Mucosa of descending colon (tissue), 3 donors: ENCODE data around the gene MXI1. TPM values are rescaled to one million over a fixed set of nuclear protein-coding genes. Genes with fewer than 3 reads are reported as not detected.
A peak's percentile ranks its signal among the peaks of the same experiment; 100 is the strongest.
"Not testable (repeated sequence)": the region's sequence is repeated elsewhere in the genome, so short reads cannot be mapped to it uniquely, and the experiment has no call there.

ENCODE experiments used
- ATAC-seq: fragments of 200-7000 bp; cut with Tn5 transposase; one replicate; pipeline ENCODE4 v1.9.1; 2020; ENCODE audit warnings: mild to moderate bottlenecking, moderate library complexity
- DNase-seq, 3 donors: peaks; one replicate each; pipeline ENCODE4 v3.0.0-alpha.2; 2020
- H3K36me3 ChIP-seq: fragments of 200-600 bp; one replicate; pipeline ENCODE4 v1.8.0; 2021; ENCODE audit warnings: low read depth, mild to moderate bottlenecking
- H3K4me1 ChIP-seq: fragments of 200-600 bp; one replicate; pipeline ENCODE4 v1.8.0; 2021; ENCODE audit warnings: low read depth, mild to moderate bottlenecking
- H3K4me3 ChIP-seq: fragments of 200-600 bp; one replicate; pipeline ENCODE4 v1.8.0; 2021; ENCODE audit warnings: mild to moderate bottlenecking
- H3K9me3 ChIP-seq: fragments of 200-600 bp; one replicate; pipeline ENCODE4 v1.8.0; 2021; ENCODE audit warnings: mild to moderate bottlenecking
- intact Hi-C, 2 donors: fragments of 100-400 bp; cut with DNase I in 1 of 2; cut with micrococcal nuclease in 1 of 2; formaldehyde crosslinking; loops; one replicate each; pipeline versions ENCODE4 v1.11.0 to v1.11.1; 2022; cut with DNase I, micrococcal nuclease
- total RNA-seq, 3 donors: library from RNA; stranded (reverse); fragmentation: NEBNext Ultra II Directional in 2 of 3; extraction: Animal tissue kit (Norgen Biotek cat#: 25700) in 2 of 3; gene quantifications; one replicate each; pipeline versions ENCODE4 v1.2.1 to v1.2.4, GENCODE V29; 2021 to 2023
- TF ChIP-seq, protein P1 (sequence below): fragments of 200-600 bp; IDR thresholded peaks from one replicate; pipeline ENCODE4 v1.8.0; 2022; ENCODE audit warnings: antibody characterized with exemption, mild to moderate bottlenecking
- donor health status: DM: no; HTN: no; CAD: no; lungs with moderate emphysema.
- donor health status: DM: no; HTN: no; CAD: no.
- donor health status: DM: no; HTN: yes; CAD: no.

The MXI1 gene
- total RNA-seq, 3 donors from 2014 or later = 112 to 144 (median 139) TPM

DNA sequence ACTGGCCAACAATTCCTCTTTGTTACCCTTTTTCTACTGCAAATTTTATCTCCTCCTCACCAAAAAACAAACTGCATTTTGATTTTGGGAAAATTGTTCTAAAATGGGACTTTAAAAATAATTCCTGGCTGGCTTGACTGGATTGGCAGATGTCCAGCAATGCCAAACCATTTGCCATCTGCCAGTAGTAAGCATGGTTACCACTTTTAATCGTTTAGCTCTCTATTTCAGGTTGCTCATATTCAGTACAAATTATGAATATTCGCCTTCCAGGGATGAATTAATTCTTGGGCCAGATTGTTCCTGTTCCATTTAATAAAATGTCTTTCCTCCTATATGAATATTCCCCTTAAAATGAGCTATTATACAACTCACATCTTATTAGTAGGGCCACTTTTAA lies 61.6 kb downstream of the MXI1 start:
- intact Hi-C loops = no loop called here

DNA sequence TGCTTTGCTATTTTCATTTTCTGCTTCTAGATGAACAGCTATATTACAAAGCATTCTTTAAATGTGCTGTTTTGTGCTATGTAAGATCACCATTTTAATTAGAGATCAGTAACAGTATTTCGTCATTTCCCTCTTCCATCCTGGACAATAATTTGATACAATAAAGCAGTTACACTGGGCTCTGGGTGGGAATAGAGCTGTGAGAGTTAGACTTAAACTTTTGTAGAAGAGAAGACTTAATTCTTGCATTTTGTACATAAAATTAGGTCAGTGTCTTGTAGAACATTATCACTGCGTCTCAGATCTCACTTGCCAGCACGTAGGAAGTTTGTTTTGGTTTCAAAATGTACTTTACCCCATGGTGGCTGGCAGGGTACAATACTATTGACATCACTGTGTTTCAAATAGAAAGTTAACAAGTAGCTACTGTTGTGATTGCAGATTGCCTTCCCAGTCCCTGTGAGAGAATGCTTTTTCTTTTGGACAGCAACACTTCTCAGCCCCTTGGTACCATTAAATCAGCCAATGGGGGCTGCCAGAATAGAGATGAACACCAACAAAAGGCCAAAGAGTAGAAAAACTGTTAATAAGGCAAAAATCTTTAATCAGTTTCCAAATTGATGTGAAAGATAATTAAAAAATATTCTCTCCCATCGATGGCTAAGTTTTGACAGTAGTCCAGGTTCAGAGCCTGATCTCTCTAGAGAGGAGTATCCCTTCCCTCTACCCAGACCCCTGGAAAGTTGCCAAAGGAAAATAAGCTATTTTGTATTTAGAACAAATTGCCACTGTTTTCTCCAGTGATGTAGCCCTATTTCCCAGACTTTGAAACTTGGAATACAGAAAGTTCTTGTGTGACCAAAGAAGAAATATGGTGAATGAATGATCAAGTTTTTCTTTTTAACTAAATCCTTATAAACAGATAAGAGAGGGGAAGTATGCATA lies 62.2 kb downstream of the MXI1 start:
- no peaks in the 10 kb centered on the region for H3K36me3 ChIP-seq
- DNase-seq = peak in 1 of 3 donors; percentile 50

More for the DNA sequence above, 61.6 kb downstream of the MXI1 start:
- Histone ChIP-seq H3K4me3 (no peak overlapping the region), H3K36me3 (no peaks in the 10 kb centered on the region), H3K9me3 (no peaks in the 10 kb centered on the region), H3K4me1 (peaks cover 15% of the 10 kb centered on the region)
- peak in 1 of 3 donors; percentile 16 for DNase-seq
- ATAC-seq = no peak
- TF ChIP-seq, protein P1, sequence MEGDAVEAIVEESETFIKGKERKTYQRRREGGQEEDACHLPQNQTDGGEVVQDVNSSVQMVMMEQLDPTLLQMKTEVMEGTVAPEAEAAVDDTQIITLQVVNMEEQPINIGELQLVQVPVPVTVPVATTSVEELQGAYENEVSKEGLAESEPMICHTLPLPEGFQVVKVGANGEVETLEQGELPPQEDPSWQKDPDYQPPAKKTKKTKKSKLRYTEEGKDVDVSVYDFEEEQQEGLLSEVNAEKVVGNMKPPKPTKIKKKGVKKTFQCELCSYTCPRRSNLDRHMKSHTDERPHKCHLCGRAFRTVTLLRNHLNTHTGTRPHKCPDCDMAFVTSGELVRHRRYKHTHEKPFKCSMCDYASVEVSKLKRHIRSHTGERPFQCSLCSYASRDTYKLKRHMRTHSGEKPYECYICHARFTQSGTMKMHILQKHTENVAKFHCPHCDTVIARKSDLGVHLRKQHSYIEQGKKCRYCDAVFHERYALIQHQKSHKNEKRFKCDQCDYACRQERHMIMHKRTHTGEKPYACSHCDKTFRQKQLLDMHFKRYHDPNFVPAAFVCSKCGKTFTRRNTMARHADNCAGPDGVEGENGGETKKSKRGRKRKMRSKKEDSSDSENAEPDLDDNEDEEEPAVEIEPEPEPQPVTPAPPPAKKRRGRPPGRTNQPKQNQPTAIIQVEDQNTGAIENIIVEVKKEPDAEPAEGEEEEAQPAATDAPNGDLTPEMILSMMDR = no peak

DNA sequence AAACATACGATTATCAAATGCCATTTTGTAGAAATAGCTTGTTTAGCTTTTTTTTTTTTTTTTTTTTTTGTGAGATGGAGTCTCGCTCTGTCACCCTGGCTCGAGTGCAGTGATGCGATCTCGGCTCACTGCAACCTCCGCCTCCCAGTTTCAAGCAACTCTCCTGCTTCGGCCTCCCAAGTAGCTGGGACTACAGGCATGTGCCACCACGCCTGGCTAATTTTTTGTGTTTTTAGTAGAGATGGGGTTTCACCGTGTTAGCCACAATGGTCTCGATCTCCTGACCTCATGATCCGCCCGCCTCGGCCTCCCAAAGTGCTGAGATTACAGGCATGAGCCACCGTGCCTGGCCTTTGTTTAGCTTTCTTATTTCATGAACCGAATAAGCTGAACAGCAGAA lies 65.6 kb downstream of the MXI1 start:
- H3K9me3 ChIP-seq, H3K36me3 ChIP-seq, H3K4me3 ChIP-seq, DNase-seq, ATAC-seq, intact Hi-C loops: not testable (repeated sequence)
- peaks cover 15% of the 10 kb centered on the region for H3K4me1 ChIP-seq

More for the DNA sequence above, 62.2 kb downstream of the MXI1 start:
- Histone ChIP-seq H3K4me3 (no peak overlapping the region), H3K9me3 (no peaks in the 10 kb centered on the region), H3K4me1 (peaks cover 15% of the 10 kb centered on the region)
- TF ChIP-seq, protein P1 = no peak
- peak; percentile 92 for ATAC-seq
- intact Hi-C loops = no loop called here

DNA sequence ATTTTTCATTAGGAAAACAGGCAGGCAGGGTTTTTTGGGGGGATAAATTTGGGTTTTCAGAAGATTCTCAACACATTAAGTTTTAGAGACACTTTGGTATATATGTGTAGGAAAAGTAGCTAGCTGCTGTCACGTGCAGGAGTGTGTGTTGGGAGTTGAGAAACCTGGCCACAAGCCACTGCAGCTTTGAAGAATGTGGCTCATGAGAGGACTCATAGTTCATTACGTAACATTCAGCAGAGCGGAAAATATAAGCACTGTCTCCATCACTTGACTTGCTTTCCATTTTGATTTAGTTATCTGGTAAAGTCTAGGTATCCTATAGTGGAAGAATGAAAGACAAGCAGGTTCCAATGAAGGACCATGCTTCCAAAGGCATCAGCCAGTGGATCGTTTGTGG lies 66.1 kb downstream of the MXI1 start:
- Histone ChIP-seq H3K36me3 (no peaks in the 10 kb centered on the region), H3K4me1 (peaks cover 15% of the 10 kb centered on the region)

DNA sequence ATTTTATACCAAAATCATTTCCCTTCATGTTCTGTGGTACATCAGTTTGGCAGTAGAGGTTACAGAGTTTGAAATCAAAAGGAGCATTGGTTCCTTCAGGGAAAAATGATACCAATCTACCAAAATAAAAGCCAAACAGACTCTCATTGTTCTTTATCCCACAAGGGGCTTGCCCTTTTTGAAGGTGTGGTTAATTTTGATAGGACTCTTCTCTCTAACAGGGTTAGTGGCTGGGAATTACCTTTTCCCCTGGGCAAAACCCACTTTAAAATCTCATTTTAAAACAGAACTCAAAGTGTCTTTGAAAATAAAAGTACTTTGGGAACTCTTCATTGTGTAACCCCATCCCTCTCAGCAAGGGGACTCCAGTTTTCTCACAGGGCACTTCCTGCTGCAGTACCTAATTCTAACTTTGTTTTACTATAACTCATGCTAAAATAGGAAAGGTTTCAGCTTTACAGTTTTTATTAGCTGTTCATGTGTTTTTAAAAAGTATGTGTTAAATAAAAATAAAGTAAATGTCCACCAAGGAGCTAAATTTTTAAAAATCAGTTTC lies 66.7 kb downstream of the MXI1 start:
- intact Hi-C loops = no loop called here
- Histone ChIP-seq H3K4me1 (peaks cover 13% of the 10 kb centered on the region), H3K36me3 (no peaks in the 10 kb centered on the region)

More for the DNA sequence above, 66.1 kb downstream of the MXI1 start:
- DNase-seq (peak in 2 of 3 donors; percentile 24 to 48), ATAC-seq (peak; percentile 18)
- H3K9me3 ChIP-seq = no peaks in the 10 kb centered on the region
- intact Hi-C loops = no loop called here
- H3K4me3 ChIP-seq = no peak overlapping the region
- TF ChIP-seq, protein P1 = no peak

More for the DNA sequence above, 66.7 kb downstream of the MXI1 start:
- DNase-seq = no peak
- no peak for ATAC-seq
- TF ChIP-seq, protein P1 = no peak
- Histone ChIP-seq H3K4me3 (no peak overlapping the region), H3K9me3 (no peaks in the 10 kb centered on the region)
